GM19463 (cell line): ENCODE results near the gene UQCC2.

Source experiments
- ATAC-seq: cut with Tn5 transposase; IDR thresholded peaks from one replicate; pipeline ENCODE4 v1.9.1; 2021; ENCODE audit warnings: mild to moderate bottlenecking, moderate library complexity; ENCODE audit not compliant: unreplicated experiment

Gene UQCC2

DNA sequence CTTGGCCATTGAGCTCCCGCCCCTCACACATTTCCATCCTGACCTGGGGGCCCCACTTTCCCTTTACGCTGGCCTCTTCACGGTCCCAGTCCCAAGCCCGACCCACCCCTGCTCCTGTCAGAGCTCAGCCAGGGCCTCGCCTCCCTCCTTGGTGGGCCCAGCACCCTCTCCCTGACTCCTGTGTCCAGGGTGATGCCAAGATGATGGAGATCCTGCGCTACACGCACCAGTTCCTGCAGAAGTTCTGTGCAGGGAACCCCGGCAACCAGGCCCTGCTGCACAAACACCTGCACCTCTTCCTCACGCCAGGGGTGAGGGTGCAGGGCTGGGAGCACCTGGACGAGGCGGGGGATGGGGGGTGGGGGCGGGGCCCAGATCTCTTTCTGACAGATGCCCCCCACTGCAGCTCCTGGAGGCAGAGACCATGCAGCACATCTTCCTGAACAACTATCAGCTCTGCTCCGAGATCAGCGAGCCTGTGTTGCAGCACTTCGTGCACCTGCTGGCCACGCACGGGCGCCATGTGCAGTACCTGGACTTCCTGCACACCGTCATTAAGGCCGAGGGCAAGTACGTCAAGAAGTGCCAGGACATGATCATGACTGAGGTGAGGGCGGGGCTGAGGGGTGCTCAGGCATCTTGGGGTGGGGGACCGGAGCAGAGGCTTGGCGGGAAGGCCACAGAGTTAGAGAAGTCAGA is 33.1 kb downstream of the UQCC2 start:
- no peak for ATAC-seq

GRCh38 chr6:33677689-33678088 is 33.8 kb downstream of the UQCC2 start:
- ATAC-seq: no peak

DNA sequence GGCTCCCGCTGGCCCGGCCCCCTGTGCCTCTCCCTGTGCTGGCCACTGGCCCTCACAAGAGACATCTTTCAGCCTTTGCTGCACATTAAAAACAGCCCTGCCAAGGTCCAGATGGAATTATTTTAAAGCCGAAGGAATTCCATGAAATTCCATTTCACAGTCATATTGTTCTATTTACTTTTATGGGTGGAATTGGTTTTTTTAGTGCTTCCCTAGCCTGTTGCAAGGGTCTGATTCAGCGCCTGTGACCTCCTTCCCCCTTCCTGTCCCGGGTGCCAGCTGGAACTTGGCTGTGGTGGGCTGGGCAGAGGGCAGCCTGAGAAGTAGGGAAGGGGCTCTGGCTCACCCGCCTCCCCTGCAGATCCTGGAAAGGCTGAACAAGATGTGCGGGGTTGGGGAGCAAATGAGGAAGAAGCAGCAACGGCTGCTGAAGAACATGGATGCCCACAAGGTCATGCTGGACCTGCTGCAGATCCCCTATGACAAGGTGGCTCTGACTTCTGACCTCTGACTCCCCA is 34.3 kb downstream of the UQCC2 start:
- no peak for ATAC-seq

GRCh38 chr6:33676416-33677142 is 34.9 kb downstream of the UQCC2 start:
- no peak for ATAC-seq

DNA sequence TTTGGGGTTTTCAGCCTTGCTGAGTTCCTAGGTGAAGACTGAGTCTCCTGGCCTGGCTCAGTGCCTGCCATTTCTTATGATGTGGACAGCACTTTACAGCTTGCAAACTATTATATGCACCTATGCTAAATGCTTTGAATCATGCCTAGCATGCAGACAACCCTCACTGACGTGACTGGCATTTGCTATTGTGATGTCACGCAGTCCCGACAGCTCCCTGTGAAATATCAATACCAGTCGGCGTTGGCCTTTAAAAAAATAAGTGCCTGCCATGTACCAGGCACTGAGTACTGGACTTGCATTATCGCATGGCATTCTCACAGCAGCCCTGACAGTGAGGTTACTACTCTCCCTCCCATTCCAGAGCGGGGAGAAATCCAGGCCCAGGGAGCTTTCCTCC is 35.5 kb downstream of the UQCC2 start:
- ATAC-seq: no peak

DNA sequence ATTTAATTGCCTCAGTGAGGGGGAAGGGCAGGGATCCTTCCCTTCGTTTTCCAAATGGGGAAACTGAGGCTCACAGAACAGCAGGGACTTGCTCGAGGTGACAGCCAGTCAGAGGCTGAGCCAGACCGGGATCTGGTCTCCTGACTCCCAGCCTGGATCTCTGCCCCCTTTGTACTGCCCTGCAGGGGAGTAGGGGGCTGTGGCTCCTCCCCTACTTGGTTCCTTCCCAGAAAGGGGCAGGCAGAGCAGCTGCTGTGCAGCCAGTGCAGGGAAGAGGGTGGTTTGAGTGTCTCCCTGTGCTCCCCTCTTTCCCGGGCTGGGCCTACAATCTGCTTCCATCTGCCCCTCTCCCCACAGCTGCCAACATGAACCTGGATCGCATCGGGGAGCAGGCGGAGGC is 37.6 kb downstream of the UQCC2 start:
- no peak for ATAC-seq

- ATAC-seq: no peak
Measured at GRCh38 chr6:33672808-33673207, 38.7 kb downstream of the UQCC2 start.

DNA sequence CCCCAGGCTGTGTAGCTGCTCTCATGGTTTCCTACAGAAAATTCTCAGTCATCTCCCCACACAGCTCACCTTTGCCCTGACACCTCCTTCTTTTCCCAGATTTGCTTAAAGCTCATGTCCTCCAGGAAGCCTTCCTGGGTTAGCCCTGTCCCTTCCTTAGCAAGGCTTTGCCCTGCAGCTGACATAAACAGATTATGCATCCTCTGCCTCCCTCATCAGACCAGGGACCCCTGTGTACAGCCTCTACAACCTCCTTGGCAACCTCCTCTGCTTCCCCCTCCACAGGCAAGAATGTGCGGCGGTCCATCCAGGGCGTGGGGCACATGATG is 39.8 kb downstream of the UQCC2 start:
- ATAC-seq: no peak

DNA sequence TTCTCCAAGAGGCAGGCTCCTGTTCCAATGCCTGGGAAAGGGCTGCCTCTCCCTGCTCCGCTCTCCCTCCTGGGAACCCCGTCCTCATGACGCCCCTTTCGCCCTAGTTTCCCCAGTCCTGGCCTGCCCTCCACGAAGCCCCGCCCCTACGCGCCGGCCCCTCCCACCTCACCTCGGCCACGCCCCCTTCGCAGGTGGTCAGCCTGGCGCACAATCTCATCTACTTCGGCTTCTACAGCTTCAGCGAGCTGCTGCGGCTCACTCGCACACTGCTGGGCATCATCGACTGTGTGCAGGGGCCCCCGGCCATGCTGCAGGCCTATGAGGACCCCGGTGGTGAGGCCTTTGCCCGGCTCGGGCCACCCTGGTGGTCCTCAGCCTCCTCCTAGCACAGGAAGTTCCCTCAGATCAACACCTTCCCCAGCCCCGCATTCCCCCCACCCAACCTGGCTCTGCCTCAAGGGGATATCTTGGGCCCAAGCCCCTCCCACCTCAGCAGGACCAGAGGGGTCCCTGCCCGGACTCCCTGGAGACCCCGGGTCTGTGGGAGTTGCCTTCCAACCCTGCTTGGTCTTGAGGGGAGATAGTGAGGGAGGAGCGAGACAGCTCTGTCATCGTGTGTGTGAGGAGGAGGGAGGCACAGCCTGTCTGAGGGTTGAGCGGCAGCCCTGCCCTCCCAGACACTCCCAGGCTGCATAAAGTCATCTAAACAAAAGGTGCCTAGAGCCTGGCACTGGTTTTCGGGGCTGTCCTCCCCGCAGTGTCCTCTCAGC is 40.3 kb downstream of the UQCC2 start:
- ATAC-seq: no peak

- no peak for ATAC-seq
Measured at GRCh38 chr6:33670086-33670660, 41.3 kb downstream of the UQCC2 start.

DNA sequence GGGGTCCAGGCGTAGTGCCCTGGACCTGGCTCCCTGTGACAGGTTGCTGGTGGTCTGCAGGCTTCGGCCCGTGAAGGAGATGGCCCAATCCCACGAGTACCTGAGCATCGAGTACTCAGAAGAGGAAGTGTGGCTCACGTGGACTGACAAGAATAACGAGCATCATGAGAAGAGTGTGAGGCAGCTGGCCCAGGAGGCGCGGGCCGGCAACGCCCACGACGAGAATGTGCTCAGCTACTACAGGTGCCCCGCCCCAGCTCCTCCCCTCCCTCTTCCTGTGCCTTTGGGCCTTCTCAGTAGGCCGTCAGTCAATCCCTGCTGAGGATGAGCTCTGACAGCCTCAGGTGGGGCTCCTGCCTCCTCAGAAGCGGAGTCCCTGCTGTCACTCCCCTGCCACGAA is 42.6 kb downstream of the UQCC2 start:
- ATAC-seq: no peak

GRCh38 chr6:33668328-33668727 is 43.2 kb downstream of the UQCC2 start:
- ATAC-seq: no peak

DNA sequence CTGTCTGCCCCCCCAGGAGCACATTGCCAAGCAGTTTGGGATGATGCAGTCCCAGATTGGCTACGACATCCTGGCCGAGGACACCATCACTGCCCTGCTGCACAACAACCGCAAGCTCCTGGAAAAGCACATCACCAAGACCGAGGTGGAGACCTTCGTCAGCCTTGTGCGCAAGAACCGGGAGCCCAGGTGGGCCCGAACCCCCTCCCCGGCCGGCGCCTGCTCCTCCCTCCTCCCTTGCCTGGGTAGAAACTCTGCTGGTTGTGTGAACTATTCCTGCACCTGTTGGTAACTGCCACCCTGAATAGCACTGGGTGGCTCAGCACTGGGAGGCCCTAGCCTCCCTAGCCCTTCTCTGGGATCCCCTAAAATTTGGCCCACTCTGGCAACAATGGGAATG is 43.7 kb downstream of the UQCC2 start:
- ATAC-seq: no peak

DNA sequence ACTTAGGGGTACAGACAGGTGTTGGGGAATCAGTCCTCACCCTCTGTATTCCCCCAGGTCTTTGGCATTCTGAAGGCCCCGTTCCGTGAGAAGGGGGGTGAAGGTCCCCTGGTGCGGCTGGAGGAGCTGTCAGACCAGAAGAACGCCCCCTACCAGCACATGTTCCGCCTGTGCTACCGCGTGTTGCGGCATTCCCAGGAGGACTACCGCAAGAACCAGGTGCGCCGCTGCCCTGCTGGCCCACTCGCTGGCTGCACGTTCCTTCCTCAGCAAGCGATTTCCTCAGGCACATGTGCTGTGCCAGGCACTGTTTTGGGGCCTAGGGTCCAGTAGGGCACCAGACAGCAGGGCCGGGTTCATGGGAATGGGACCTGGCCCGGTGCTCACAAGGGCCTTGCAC is 44.4 kb downstream of the UQCC2 start:
- no peak for ATAC-seq

DNA sequence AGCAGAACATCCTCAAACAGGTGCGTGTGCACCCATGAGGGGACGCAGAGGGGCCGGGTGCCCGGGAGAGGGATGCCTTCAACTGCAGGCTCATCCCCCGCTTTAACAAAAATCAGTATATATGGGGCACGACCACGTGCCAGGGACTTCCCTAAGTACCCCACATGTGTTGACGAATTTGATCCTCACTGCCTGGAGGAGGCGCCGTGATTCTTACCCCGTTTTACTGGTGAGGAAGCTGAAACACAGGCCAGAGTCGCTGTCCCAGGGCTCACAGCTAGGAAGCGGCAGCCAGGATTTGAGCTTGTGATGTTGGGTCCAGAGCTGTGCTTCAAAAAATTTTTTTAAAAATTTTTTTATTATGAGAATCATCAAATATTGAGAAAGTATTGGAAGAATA is 45.5 kb downstream of the UQCC2 start:
- no peak for ATAC-seq

DNA sequence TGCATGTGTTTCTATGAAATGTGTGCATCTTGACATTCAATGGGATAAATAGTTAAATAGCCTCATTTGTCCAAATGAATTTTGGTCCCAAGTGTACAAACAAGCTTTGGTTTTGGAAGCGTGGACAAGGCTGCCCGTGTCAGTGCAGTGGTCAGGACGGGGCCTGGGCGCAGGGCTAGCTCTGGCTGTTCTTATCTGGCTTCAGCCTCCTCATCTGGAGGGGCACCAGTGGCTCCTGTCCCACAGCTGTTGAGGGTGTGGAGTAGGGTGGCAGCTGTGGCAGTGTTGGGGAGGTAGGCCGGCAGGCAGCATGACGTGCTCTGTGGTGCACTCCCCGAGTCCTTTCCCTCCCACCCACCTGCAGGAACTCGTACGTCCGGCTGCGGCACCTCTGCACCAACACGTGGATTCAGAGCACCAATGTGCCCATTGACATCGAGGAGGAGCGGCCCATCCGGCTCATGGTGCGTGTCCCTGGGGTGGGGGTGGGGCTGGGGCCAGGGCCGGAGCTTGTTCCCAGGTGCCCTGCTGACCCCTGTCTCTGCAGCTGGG is 46.9 kb downstream of the UQCC2 start:
- no peak for ATAC-seq

GRCh38 chr6:33663727-33664449 is 47.6 kb downstream of the UQCC2 start:
- ATAC-seq: no peak

GRCh38 chr6:33663028-33663427 is 48.5 kb downstream of the UQCC2 start:
- no peak for ATAC-seq

- no peak for ATAC-seq
Measured at GRCh38 chr6:33662318-33662717, 49.2 kb downstream of the UQCC2 start.

- no peak for ATAC-seq
Measured at GRCh38 chr6:33661106-33661838, 50.2 kb downstream of the UQCC2 start.
